HUES48 (cell line): ENCODE results near the gene SLC46A2.

ENCODE experiments used
- H3K27ac ChIP-seq: one replicate; pipeline ENCODE4 v1.7.0; 2013; ENCODE audit warnings: low read depth, low read length, inconsistent platforms
- H3K27me3 ChIP-seq: 2 replicates; pipeline ENCODE4 v1.6.1; 2013; ENCODE audit warnings: mild to moderate bottlenecking, low read length; ENCODE audit not compliant: control insufficient read depth, insufficient read depth
- H3K36me3 ChIP-seq: 2 replicates; pipeline ENCODE4 v1.6.1; 2013; ENCODE audit warnings: low read length; ENCODE audit not compliant: control insufficient read depth, insufficient read depth
- H3K4me1 ChIP-seq: 2 replicates; pipeline ENCODE4 v1.6.1; 2013; ENCODE audit warnings: mild to moderate bottlenecking, low read length; ENCODE audit not compliant: control insufficient read depth, insufficient read depth
- H3K4me3 ChIP-seq: 2 replicates; pipeline ENCODE4 v1.5.1; 2013; ENCODE audit warnings: mild to moderate bottlenecking, low read depth, low read length
- H3K9ac ChIP-seq: 2 replicates; pipeline ENCODE4 v1.6.1; 2013; ENCODE audit warnings: mild to moderate bottlenecking, low read depth, low read length, moderate library complexity
- H3K9me3 ChIP-seq: 2 replicates; pipeline ENCODE4 v1.6.1; 2013; ENCODE audit warnings: low read length; ENCODE audit not compliant: control insufficient read depth, insufficient read depth

The SLC46A2 gene

GRCh38 chr9:112858625-112859147 lies 32.0 kb downstream of the SLC46A2 start:
- H3K9me3 ChIP-seq, result no peaks in the 10 kb centered on the region
- no peak overlapping the region for H3K4me3 ChIP-seq
- H3K27me3 ChIP-seq, result no peaks in the 10 kb centered on the region
- peaks cover 5% of the 10 kb centered on the region for H3K36me3 ChIP-seq
- H3K9ac ChIP-seq, result no peak overlapping the region
- no peaks in the 10 kb centered on the region for H3K4me1 ChIP-seq
- H3K27ac ChIP-seq, result no peak overlapping the region

- no peaks in the 10 kb centered on the region for H3K4me1 ChIP-seq
- no peak overlapping the region for H3K4me3 ChIP-seq
- H3K9me3 ChIP-seq, result no peaks in the 10 kb centered on the region
- no peak overlapping the region for H3K27ac ChIP-seq
- H3K36me3 ChIP-seq, result peaks cover 8% of the 10 kb centered on the region
- H3K9ac ChIP-seq, result no peak overlapping the region
- no peaks in the 10 kb centered on the region for H3K27me3 ChIP-seq
Measured at GRCh38 chr9:112858005-112858404, 32.7 kb downstream of the SLC46A2 start.

- Histone ChIP-seq H3K36me3 (peaks cover 10% of the 10 kb centered on the region), H3K27ac (no peak overlapping the region), H3K27me3 (no peaks in the 10 kb centered on the region), H3K9ac (no peak overlapping the region), H3K4me1 (no peaks in the 10 kb centered on the region), H3K9me3 (no peaks in the 10 kb centered on the region), H3K4me3 (no peak overlapping the region)
Measured at GRCh38 chr9:112856843-112857242, 33.8 kb downstream of the SLC46A2 start.

- peaks cover 10% of the 10 kb centered on the region for H3K36me3 ChIP-seq
- no peak overlapping the region for H3K27ac ChIP-seq
- no peak overlapping the region for H3K4me3 ChIP-seq
- no peaks in the 10 kb centered on the region for H3K9me3 ChIP-seq
- no peaks in the 10 kb centered on the region for H3K4me1 ChIP-seq
- H3K9ac ChIP-seq, result no peak overlapping the region
- H3K27me3 ChIP-seq, result no peaks in the 10 kb centered on the region
Measured at GRCh38 chr9:112856200-112856599, 34.5 kb downstream of the SLC46A2 start.

GRCh38 chr9:112854657-112855056 lies 36.0 kb downstream of the SLC46A2 start:
- H3K4me1 ChIP-seq, result no peaks in the 10 kb centered on the region
- H3K9ac ChIP-seq, result no peak overlapping the region
- no peaks in the 10 kb centered on the region for H3K27me3 ChIP-seq
- no peak overlapping the region for H3K27ac ChIP-seq
- no peak overlapping the region for H3K4me3 ChIP-seq
- H3K36me3 ChIP-seq, result peaks cover 10% of the 10 kb centered on the region
- H3K9me3 ChIP-seq, result no peaks in the 10 kb centered on the region

- H3K4me3 ChIP-seq, result no peak overlapping the region
- H3K4me1 ChIP-seq, result peaks cover 3% of the 10 kb centered on the region; the same call in 1 of the 2 replicates
- H3K27ac ChIP-seq, result no peak overlapping the region
- H3K36me3 ChIP-seq, result peaks cover 10% of the 10 kb centered on the region
- H3K27me3 ChIP-seq, result no peaks in the 10 kb centered on the region
- H3K9me3 ChIP-seq, result no peaks in the 10 kb centered on the region
- H3K9ac ChIP-seq, result no peak overlapping the region
Measured at GRCh38 chr9:112853882-112854585, 36.6 kb downstream of the SLC46A2 start.

GRCh38 chr9:112852741-112853504 lies 37.8 kb downstream of the SLC46A2 start:
- no peaks in the 10 kb centered on the region for H3K27me3 ChIP-seq
- H3K4me3 ChIP-seq, result no peak overlapping the region
- H3K27ac ChIP-seq, result no peak overlapping the region
- peaks cover 10% of the 10 kb centered on the region for H3K36me3 ChIP-seq
- H3K9me3 ChIP-seq, result no peaks in the 10 kb centered on the region
- no peak overlapping the region for H3K9ac ChIP-seq
- peaks cover 14% of the 10 kb centered on the region for H3K4me1 ChIP-seq

- no peak overlapping the region for H3K27ac ChIP-seq
- peaks cover 10% of the 10 kb centered on the region for H3K36me3 ChIP-seq
- H3K9me3 ChIP-seq, result no peaks in the 10 kb centered on the region
- no peak overlapping the region for H3K4me3 ChIP-seq
- H3K4me1 ChIP-seq, result peaks cover 30% of the 10 kb centered on the region
- no peaks in the 10 kb centered on the region for H3K27me3 ChIP-seq
- no peak overlapping the region for H3K9ac ChIP-seq
Measured at GRCh38 chr9:112850840-112851239, 39.8 kb downstream of the SLC46A2 start.

- H3K27me3 ChIP-seq, result no peaks in the 10 kb centered on the region
- no peak overlapping the region for H3K9ac ChIP-seq
- H3K9me3 ChIP-seq, result no peaks in the 10 kb centered on the region
- H3K4me3 ChIP-seq, result no peak overlapping the region
- peaks cover 41% of the 10 kb centered on the region for H3K4me1 ChIP-seq
- H3K36me3 ChIP-seq, result peaks cover 10% of the 10 kb centered on the region
- H3K27ac ChIP-seq, result no peak overlapping the region
Measured at GRCh38 chr9:112849363-112849922, 41.2 kb downstream of the SLC46A2 start.

- no peaks in the 10 kb centered on the region for H3K27me3 ChIP-seq
- H3K4me1 ChIP-seq, result peaks cover 41% of the 10 kb centered on the region
- H3K36me3 ChIP-seq, result peaks cover 3% of the 10 kb centered on the region
- no peaks in the 10 kb centered on the region for H3K9me3 ChIP-seq
- no peak overlapping the region for H3K9ac ChIP-seq
- no peak overlapping the region for H3K4me3 ChIP-seq
- H3K27ac ChIP-seq, result peak overlapping the region; percentile 3
Measured at GRCh38 chr9:112848316-112849151, 42.1 kb downstream of the SLC46A2 start.
